ENCODE measurements around the gene TMEM192. TPM values are rescaled to one million over a fixed set of nuclear protein-coding genes. Genes with fewer than 3 reads are reported as not detected.

Gene TMEM192
- total RNA-seq: 23.3 TPM
- long read RNA-seq, full-length matches to known transcripts: 15 of 38 reads
- long read RNA-seq, partial matches to known transcripts: 5 of 38 reads
- long read RNA-seq, other reads (novel, unspliced or antisense): 18 of 38 reads

DNA sequence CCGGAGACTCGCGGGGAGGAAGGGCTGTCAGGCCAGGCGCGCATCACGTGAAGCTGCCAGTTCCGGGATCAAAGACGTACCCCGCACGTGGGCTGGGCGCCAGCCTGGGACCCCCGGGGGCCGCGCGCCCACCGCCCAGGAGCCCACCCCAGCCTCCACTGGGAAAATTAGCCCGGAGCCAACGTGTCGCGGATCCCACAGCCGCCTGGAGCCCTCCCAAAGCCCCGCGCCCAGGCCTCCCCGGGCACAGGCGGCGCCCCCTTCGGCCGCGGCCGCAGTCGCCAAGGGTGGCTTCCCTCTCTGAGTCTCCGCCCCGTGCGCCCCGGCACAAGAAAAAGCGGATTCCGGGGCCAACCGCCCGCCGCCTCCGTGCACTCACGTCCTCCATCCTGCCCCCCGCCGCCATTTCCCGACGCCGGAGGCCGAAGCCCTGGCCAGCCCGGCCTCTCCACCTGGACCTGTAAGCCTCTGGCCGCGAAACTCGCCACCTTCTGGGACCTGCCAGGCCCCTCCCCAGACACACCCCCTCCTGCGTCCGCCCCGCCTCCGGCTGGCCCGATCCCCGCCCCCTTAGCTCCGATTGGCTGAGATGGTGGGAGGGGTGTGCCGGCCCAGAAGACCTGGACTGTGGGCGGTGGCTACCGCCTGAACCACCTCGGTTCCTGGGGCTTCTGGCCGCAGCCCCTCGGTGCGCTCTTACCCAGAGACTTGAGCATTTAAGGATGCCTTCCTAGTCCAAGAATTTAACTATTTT lies at the start of gene TMEM192:
Gene TMEM192, minus strand, starts transcription at position 493 of the 754 bp plus-strand sequence. Its CDS starts 87 bp downstream, at position 406.
- H3K27ac ChIP-seq: peak within 1 kb of the TSS; percentile 91
- ATAC-seq (peak; percentile 100), DNase-seq (peak; percentile 94)
- TF ChIP-seq, protein P1, sequence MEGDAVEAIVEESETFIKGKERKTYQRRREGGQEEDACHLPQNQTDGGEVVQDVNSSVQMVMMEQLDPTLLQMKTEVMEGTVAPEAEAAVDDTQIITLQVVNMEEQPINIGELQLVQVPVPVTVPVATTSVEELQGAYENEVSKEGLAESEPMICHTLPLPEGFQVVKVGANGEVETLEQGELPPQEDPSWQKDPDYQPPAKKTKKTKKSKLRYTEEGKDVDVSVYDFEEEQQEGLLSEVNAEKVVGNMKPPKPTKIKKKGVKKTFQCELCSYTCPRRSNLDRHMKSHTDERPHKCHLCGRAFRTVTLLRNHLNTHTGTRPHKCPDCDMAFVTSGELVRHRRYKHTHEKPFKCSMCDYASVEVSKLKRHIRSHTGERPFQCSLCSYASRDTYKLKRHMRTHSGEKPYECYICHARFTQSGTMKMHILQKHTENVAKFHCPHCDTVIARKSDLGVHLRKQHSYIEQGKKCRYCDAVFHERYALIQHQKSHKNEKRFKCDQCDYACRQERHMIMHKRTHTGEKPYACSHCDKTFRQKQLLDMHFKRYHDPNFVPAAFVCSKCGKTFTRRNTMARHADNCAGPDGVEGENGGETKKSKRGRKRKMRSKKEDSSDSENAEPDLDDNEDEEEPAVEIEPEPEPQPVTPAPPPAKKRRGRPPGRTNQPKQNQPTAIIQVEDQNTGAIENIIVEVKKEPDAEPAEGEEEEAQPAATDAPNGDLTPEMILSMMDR (IDR thresholded peaks at IDR 0.05): peak; percentile 47
- intact Hi-C loops (cut with DNase I): no loop called here
- H3K4me1 ChIP-seq: peaks cover 14% of the 10 kb centered on the region
- H3K27me3 ChIP-seq (ENCODE audit: low read depth): no peaks in the 10 kb centered on the region
- no peaks in the 10 kb centered on the region for H3K36me3 ChIP-seq
- peak within 1 kb of the TSS; percentile 96 for H3K4me3 ChIP-seq
- H3K9me3 ChIP-seq: no peaks in the 10 kb centered on the region

DNA sequence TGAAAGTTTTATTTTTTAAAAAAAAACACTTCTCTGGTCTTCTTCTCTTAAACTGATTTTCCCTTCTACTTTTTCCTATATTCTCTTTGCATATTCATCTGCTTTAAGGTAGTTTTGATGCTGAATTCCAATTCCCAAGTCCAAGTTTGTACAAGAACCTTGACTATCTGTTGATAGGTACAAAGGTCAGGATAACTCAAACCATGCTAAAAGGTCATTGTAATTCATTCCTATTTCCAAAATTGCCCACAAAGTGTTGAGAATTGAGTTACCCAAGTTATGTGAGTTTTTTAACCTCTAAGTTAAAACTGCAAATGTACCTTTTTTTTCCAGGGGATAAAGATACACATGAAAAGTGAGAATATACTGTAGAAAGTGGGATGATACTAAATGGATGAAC lies 46.1 kb upstream of the TMEM192 start:
- H3K36me3 ChIP-seq: no peaks in the 10 kb centered on the region
- no peaks in the 10 kb centered on the region for H3K27me3 ChIP-seq (ENCODE audit: low read depth)
- no peak overlapping the region for H3K4me3 ChIP-seq
- intact Hi-C loops (cut with DNase I): no loop called here
- H3K27ac ChIP-seq: no peak overlapping the region
- no peaks in the 10 kb centered on the region for H3K4me1 ChIP-seq
- DNase-seq: no peak
- no peak for ATAC-seq
- TF ChIP-seq, protein P1 (IDR thresholded peaks at IDR 0.05): no peak
- no peaks in the 10 kb centered on the region for H3K9me3 ChIP-seq

DNA sequence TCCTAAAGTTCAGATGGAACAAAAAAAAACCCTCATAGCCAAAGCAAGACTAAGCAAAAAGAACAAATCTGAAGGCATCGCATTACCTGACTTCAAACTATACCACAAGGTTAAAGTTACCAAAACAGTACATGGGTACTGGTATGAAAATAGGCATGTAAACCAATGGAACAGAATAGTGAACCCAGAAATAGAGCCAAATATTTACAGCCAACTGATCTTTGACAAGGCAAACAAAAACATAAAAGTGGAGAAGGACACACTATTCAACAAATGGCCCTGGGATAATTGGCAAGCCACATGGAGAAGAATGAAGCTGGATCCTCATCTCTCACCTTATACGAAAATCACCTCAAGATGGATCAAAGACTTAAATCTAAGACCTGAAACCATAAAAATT lies 44.2 kb upstream of the TMEM192 start:
- Histone ChIP-seq H3K27ac (no peak overlapping the region), H3K4me3 (no peak overlapping the region), H3K36me3 (no peaks in the 10 kb centered on the region), H3K27me3 (ENCODE audit: low read depth) (no peaks in the 10 kb centered on the region), H3K9me3 (no peaks in the 10 kb centered on the region), H3K4me1 (no peaks in the 10 kb centered on the region)
- intact Hi-C loops (cut with DNase I): no loop called here
- ATAC-seq (no peak), DNase-seq (no peak)
- TF ChIP-seq, protein P1 (IDR thresholded peaks at IDR 0.05): no peak

DNA sequence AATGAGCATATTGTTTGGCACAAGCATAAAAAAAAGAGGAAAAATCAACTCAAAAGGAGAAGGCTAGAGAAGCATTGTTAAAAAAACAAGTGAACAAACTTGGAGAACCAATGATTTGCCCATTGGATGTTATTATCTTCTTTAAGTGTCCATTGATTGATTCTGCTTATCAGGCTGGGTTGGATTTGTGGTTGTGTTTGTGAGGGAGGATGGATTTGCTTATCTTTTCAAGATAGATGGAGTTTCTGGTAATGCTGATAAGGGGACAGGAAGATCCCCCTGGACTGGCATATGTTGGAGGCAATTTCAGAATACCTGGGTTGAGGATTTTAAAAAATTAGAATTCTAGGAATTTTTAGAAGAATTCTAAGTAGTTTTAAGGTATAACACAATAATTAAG lies 41.8 kb upstream of the TMEM192 start:
- ATAC-seq (no peak), DNase-seq (no peak)
- TF ChIP-seq, protein P1 (IDR thresholded peaks at IDR 0.05): no peak
- no peak overlapping the region for H3K27ac ChIP-seq
- no peak overlapping the region for H3K4me3 ChIP-seq
- no peaks in the 10 kb centered on the region for H3K27me3 ChIP-seq (ENCODE audit: low read depth)
- H3K36me3 ChIP-seq: no peaks in the 10 kb centered on the region
- intact Hi-C loops (cut with DNase I): no loop called here
- no peaks in the 10 kb centered on the region for H3K9me3 ChIP-seq
- H3K4me1 ChIP-seq: no peaks in the 10 kb centered on the region

DNA sequence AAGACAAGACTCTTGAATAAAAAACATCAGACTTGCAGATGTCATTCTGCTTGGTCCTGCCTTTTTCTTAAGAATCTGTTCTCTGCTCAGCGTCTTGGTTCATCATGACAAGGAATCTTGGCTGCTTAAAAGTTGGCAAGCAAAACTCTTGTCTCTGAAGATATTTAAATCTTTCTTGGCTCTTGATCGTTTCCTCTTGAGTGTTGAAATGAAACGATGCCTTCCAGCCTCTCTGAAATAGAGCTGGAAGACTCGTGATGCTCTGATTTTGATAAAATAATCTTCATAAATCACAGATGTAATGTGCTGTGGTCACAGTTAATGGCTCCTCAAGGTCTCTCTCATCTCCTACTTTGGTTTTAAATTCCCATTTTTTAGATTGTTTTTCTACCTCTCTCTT lies 39.9 kb upstream of the TMEM192 start:
- Histone ChIP-seq H3K36me3 (no peaks in the 10 kb centered on the region), H3K4me1 (no peaks in the 10 kb centered on the region), H3K27ac (no peak overlapping the region), H3K9me3 (no peaks in the 10 kb centered on the region), H3K27me3 (ENCODE audit: low read depth) (no peaks in the 10 kb centered on the region), H3K4me3 (no peak overlapping the region)
- TF ChIP-seq, protein P1 (IDR thresholded peaks at IDR 0.05): no peak
- intact Hi-C loops (cut with DNase I): no loop called here
- ATAC-seq (no peak), DNase-seq (no peak)

All from lower lobe of right lung (tissue), 2 donors.